Transverse colon (tissue), 4 donors: Measurements from ENCODE around the gene PLXNC1. TPM values are rescaled to one million over a fixed set of nuclear protein-coding genes. Genes with fewer than 3 reads are reported as not detected.

Source experiments
- DNase-seq: peaks from one replicate; pipeline ENCODE4 v3.0.0-alpha.2; 2019
- H3K27ac ChIP-seq, 4 donors: fragments of 200-600 bp; sonication (generic); 2 replicates each; pipeline ENCODE4 v1.5.1; 2016 to 2018; ENCODE audit warnings: inconsistent platforms in 4 of 4
- H3K27me3 ChIP-seq: fragments of 200-600 bp; sonication (generic); 2 replicates; pipeline ENCODE4 v1.5.1; 2017; ENCODE audit warnings: inconsistent platforms
- H3K36me3 ChIP-seq, 4 donors: fragments of 200-600 bp; sonication (generic); 2 replicates each; pipeline ENCODE4 v1.5.1; 2017 to 2019; ENCODE audit warnings: inconsistent platforms in 4 of 4
- H3K4me1 ChIP-seq, 4 donors: fragments of 200-600 bp; sonication (generic); 2 replicates each; pipeline ENCODE4 v1.5.1; 2017 to 2020; ENCODE audit warnings: inconsistent platforms in 4 of 4
- H3K4me3 ChIP-seq, 4 donors: fragments of 200-600 bp; sonication (generic); 1 replicate in 1 of 4; 2 replicates in 3 of 4; pipeline versions ENCODE4 v1.5.1 to v1.6.1; 2017 to 2019; ENCODE audit warnings: inconsistent platforms in 4 of 4
- H3K9me3 ChIP-seq, 2 donors: fragments of 200-600 bp; sonication (generic); 2 replicates each; pipeline ENCODE4 v1.5.1; 2017 to 2019; ENCODE audit warnings: inconsistent platforms in 2 of 2
- EP300 ChIP-seq: sonication (generic); formaldehyde crosslinking; IDR thresholded peaks from one replicate; pipeline ENCODE4 v1.6.1; 2017; ENCODE audit warnings: antibody characterized with exemption, low read depth
- POLR2A ChIP-seq: fragments of 450-650 bp; IDR thresholded peaks from one replicate; pipeline ENCODE4 v1.6.1; 2016; ENCODE audit warnings: antibody characterized with exemption, mild to moderate bottlenecking, moderate library complexity
- POLR2AphosphoS5 ChIP-seq, 3 donors: sonication (generic); formaldehyde crosslinking; IDR thresholded peaks; one replicate each; pipeline ENCODE4 v1.6.1; 2016; ENCODE audit warnings: antibody characterized with exemption in 3 of 3
- WGBS, 2 donors: methylation state at CpG; one replicate each; pipeline ENCODE4 v1.1.5; 2018; ENCODE audit warnings: low coverage in 1 of 2; 5-methylcytosine and 5-hydroxymethylcytosine counted together
- in situ Hi-C, 4 donors: fragments of 200-750 bp; cut with MboI; loops; one replicate each; pipeline versions ENCODE4 v1.15.0 to v1.15.1; 2017; ENCODE audit warnings: low sequenced_read_pairs in 3 of 4, low pct_ligation_motif_present in 1 of 4, low pct_unique_long_range_greater_than_20kb in 1 of 4
- intact Hi-C: fragments of 100-400 bp; cut with DNase I; formaldehyde crosslinking; loops from one replicate; pipeline ENCODE4 v1.15.1; 2023; ENCODE audit warnings: low total_unique reads
- total RNA-seq, 4 donors: library from RNA; depleted of rRNA; stranded (reverse); fragments of >200 nt; gene quantifications; one replicate each; pipeline ENCODE4 v1.1.0, GENCODE V29; 2016
- TF ChIP-seq, protein P1 (sequence below), 5 experiments: fragments of 200-600 bp in 3 of 5; fragments of 450-650 bp in 2 of 5; sonication (generic) in 3 of 5; IDR thresholded peaks; 1 replicate in 2 of 5; 2 replicates in 3 of 5; pipeline ENCODE4 v1.5.1; 2016 to 2017; ENCODE audit warnings: antibody characterized with exemption in 5 of 5, inconsistent platforms in 3 of 5, mild to moderate bottlenecking in 2 of 5, moderate library complexity in 1 of 5

PLXNC1 gene
- total RNA-seq, 4 donors from 2014 or later = 3.3 to 12.7 (median 6.8) TPM

GRCh38 chr12:94228488-94228907, 80.1 kb downstream of the PLXNC1 start:
- TF ChIP-seq, protein P1, sequence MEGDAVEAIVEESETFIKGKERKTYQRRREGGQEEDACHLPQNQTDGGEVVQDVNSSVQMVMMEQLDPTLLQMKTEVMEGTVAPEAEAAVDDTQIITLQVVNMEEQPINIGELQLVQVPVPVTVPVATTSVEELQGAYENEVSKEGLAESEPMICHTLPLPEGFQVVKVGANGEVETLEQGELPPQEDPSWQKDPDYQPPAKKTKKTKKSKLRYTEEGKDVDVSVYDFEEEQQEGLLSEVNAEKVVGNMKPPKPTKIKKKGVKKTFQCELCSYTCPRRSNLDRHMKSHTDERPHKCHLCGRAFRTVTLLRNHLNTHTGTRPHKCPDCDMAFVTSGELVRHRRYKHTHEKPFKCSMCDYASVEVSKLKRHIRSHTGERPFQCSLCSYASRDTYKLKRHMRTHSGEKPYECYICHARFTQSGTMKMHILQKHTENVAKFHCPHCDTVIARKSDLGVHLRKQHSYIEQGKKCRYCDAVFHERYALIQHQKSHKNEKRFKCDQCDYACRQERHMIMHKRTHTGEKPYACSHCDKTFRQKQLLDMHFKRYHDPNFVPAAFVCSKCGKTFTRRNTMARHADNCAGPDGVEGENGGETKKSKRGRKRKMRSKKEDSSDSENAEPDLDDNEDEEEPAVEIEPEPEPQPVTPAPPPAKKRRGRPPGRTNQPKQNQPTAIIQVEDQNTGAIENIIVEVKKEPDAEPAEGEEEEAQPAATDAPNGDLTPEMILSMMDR (IDR thresholded peaks at IDR 0.05) = no peak
- no peak for TF ChIP-seq POLR2A
- TF ChIP-seq EP300 = no peak
- TF ChIP-seq POLR2AphosphoS5 (IDR thresholded peaks at IDR 0.05) = no peak
- intact Hi-C loops (loop anchor here (5.0 kb wide), 1 partner anchor 209 kb away; no protein-coding TSS in a partner anchor), in situ Hi-C loops (no loop called here)
- WGBS, 2 donors = 85 to 87% methylated on average over 7 to 8 of the region's 8 CpGs
- no peak for DNase-seq
- Histone ChIP-seq H3K9me3 (no peaks in the 10 kb centered on the region), H3K27me3 (no peaks in the 10 kb centered on the region), H3K27ac (no peak overlapping the region), H3K4me3 (no peak overlapping the region), H3K4me1 (no peaks in the 10 kb centered on the region), H3K36me3 (no peaks in the 10 kb centered on the region)

GRCh38 chr12:94229902-94230301, 81.5 kb downstream of the PLXNC1 start:
- TF ChIP-seq POLR2AphosphoS5 (IDR thresholded peaks at IDR 0.05) (no peak), EP300 (no peak)
- TF ChIP-seq, protein P1 (IDR thresholded peaks at IDR 0.05) = no peak
- no peak for DNase-seq
- Histone ChIP-seq H3K27ac (no peak overlapping the region), H3K4me1 (no peaks in the 10 kb centered on the region), H3K36me3 (no peaks in the 10 kb centered on the region), H3K27me3 (no peaks in the 10 kb centered on the region), H3K9me3 (no peaks in the 10 kb centered on the region), H3K4me3 (no peak overlapping the region)
- WGBS, 2 donors = 73 to 81% methylated on average over 4 of the region's 4 CpGs
- intact Hi-C loops = loop anchor here (5.0 kb wide), 1 partner anchor 207 kb away; no protein-coding TSS in a partner anchor
- in situ Hi-C loops = no loop called here

DNA sequence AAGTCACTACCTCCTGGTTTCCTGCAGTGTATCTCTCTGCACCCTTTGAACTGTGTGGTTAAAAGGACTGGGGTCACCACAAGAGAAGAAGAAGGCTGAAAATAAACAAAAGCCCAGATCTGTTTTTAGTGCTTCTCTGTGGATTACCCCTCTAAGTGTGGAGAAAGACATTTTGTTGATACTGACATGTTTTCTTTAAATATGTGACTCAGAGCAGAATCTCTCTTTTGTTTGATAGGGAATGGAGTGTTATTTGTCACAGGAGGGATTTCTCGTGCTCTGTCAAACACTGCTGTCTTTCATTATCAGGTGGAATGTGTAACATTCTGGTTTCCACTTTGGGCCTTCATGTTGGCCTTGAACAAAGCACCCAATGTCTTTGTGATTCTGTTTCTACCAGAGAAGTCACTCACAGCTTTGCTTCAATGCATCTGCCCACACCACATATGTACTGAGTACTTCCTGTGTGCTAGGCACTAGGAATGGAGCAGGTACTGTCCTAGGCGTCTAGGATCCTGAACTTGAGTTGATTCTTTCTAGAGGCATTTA, 82.1 kb downstream of the PLXNC1 start:
- WGBS, 2 donors = 55 to 67% methylated on average over 1 to 2 of the region's 2 CpGs
- no peaks in the 10 kb centered on the region for H3K4me1 ChIP-seq
- intact Hi-C loops (no loop called here), in situ Hi-C loops (no loop called here)
- DNase-seq = no peak
- no peaks in the 10 kb centered on the region for H3K9me3 ChIP-seq
- H3K4me3 ChIP-seq = no peak overlapping the region
- H3K27me3 ChIP-seq = no peaks in the 10 kb centered on the region
- TF ChIP-seq EP300 = no peak
- no peak for TF ChIP-seq POLR2AphosphoS5 (IDR thresholded peaks at IDR 0.05)
- no peak for TF ChIP-seq POLR2A
- TF ChIP-seq, protein P1 (IDR thresholded peaks at IDR 0.05) = no peak
- H3K36me3 ChIP-seq = no peaks in the 10 kb centered on the region
- H3K27ac ChIP-seq = no peak overlapping the region

GRCh38 chr12:94231709-94232108, 83.3 kb downstream of the PLXNC1 start:
- TF ChIP-seq, protein P1 (IDR thresholded peaks at IDR 0.05) = no peak
- TF ChIP-seq EP300 (no peak), POLR2AphosphoS5 (IDR thresholded peaks at IDR 0.05) (no peak), POLR2A (no peak)
- Histone ChIP-seq H3K4me1 (no peaks in the 10 kb centered on the region), H3K36me3 (no peaks in the 10 kb centered on the region), H3K9me3 (no peaks in the 10 kb centered on the region), H3K27ac (no peak overlapping the region), H3K27me3 (no peaks in the 10 kb centered on the region), H3K4me3 (no peak overlapping the region)
- 81 to 84% methylated on average over 3 of the region's 3 CpGs for WGBS, 2 donors
- DNase-seq = no peak
- in situ Hi-C loops = no loop called here
- intact Hi-C loops = no loop called here
